ENCODE results near the gene C5orf52.
"Not testable (repeated sequence)": the region's sequence is repeated elsewhere in the genome, so short reads cannot be mapped to it uniquely, and the experiment has no call there.

C5orf52 gene

DNA sequence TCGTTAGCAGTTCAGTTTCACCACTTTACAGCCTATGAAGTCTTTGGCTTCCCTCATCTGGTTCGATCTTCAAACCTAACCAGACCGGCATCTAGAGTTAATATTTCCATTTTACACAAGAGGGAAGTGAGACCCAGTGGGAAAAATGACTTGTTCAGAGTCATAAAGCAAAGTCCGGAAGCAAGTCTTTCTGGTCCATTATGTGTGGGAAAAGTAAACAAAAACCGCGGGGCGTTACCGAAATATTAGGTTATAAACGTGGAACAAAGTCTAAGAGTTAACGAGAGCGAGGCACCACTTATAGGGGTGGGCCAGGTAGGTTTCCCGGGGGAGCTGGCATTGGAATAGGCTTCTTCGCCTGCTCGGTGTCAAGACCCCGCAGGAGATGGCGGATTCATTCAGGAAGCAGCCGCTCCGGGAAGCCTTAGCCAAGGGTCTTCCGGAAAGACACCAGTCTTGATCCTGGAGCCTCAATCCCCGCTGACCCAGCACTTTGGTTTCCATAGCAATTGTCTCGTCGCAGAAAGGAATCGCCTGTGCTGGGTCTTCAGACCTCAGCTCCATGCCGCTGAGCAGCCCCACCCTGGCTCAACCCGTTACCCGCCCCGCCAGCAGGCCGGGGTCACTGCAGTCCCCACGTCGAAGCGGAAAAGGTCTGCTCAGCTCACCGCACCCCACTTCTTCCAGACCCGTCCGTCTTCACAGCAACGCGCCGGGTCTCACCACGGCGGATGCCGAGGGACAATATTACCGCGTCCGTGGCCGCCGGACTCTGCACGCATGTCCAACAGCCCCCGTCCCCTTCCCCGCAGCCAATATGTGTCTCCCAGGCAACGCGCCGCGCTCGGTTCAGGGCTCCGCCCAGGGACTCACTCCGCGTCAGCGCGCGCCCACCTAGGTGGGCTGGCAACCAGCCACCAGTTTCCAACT is at the start of gene C5orf52:
TSS of gene C5orf52 (plus strand) at position 872 of the 930 bp plus-strand sequence. CDS start 82 bp downstream, outside the sequence.
- DNase-seq = no peak

DNA sequence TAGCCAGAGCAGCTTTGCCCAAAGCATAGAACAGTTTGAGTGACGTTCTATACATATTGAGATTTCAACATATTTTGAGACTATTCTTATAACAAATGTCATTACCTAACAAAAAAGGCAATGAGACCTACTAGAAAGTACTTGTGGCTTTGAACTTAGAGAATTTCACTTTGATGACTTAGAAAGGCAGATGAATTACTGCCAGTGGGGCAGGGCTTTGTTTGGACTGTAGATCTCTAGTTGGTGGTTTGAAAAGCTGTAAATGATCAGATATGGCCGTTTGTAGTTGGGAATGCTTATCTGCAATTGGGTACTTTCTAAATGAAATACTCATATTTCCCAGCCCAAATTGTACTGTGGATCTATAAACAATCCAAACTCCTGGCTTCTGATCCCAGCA is 47.2 kb upstream of the C5orf52 start:
- DNase-seq = no peak

DNA sequence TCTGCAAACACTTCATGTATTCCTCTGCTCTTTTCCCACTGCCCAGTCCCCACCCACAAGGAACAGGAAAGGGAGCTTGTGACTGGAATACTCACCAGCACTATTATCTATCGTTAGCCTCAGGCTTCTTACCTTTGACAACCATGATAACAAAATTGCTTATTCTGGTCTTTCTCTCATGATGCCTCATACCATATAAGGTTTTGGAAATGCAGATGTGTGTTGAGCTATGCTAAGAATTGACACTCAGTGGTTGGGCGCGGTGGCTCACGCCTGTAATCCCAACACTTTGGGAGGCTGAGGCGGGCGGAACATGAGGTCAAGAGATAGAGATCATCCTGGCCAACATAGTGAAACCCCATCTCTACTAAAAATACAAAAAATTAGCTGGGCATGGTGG is 44.5 kb upstream of the C5orf52 start:
- DNase-seq = no peak

DNA sequence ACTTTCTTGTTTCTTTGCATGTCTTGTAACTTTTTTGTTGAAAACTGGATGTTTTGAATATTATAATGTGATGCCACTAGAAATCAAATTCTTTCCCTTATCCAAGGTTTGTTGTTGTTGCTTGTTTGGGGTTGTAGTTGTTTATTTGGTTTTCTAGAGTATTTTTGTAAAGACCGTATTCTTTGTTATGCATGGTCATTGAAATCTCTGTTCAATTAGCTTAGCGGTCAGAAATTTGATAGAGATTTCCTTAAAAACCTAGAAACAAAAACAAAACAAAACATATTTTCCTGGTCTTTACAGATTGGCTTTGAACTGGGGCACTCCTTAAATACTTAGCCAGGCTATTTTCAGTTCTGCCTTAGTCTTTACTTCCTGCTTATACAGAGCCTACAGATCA is 41.0 kb upstream of the C5orf52 start:
- DNase-seq = no peak

DNA sequence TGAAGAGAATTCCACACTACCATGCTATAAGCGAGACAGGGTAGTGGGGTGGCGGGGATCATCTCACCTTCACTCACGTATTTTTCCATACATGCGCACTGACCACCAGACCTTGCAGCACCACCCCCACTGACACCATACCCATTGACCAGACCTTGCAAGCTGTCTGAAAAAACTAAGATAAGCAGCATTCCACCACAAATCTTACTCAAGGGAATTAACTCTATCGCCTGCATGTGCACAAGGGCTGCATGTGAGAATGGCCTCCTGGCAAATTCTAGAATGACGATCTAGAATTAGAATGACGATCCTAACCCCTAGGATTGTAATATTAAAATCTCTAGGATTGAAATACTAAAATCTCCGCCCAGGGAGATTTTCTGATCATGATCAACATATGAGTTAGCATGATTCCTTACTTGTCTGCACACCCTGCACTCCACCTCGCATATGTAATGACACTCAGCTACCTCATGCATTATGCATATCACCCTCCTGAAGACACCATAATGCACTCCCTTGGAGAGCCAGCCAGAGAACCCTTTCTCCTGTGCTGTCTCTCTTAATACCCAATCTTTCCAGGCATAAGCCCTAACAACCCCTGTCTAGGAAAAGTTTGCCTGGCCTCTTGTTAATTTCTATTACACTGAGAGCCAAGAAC is 30.8 kb upstream of the C5orf52 start:
- no peak for DNase-seq

GRCh38 chr5:157648275-157648990 is 22.9 kb upstream of the C5orf52 start:
- DNase-seq = no peak

DNA sequence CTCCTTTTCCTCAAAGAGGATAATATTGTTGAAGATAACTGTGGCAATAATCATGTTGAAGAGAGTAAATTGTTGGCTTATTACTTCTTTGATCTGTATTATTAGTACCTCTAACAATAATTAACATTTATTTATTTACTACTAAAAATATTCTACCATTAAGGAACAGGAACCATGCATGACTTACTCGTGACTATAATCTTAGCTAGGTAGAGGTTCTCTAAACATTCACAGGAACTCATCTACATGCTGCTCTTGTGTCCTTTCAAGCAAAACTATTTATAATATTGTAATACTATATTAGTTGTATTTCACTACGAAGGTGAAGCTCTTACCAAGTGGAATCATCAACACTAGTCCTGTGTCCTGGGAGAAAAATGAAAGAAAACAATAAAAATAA is 22.2 kb upstream of the C5orf52 start:
- DNase-seq = no peak

- DNase-seq = no peak
Measured at GRCh38 chr5:157650991-157651611, 20.2 kb upstream of the C5orf52 start.

- no peak for DNase-seq
Measured at GRCh38 chr5:157651623-157652376, 19.5 kb upstream of the C5orf52 start.

GRCh38 chr5:157652377-157652692 is 19.0 kb upstream of the C5orf52 start, which contains the start of gene SOX30:
SOX30 (minus strand) TSS chr5:157652438; CDS start chr5:157652078, 360 bp downstream.
- no peak for DNase-seq

- no peak for DNase-seq
Measured at GRCh38 chr5:157657516-157657915, 13.8 kb upstream of the C5orf52 start.

DNA sequence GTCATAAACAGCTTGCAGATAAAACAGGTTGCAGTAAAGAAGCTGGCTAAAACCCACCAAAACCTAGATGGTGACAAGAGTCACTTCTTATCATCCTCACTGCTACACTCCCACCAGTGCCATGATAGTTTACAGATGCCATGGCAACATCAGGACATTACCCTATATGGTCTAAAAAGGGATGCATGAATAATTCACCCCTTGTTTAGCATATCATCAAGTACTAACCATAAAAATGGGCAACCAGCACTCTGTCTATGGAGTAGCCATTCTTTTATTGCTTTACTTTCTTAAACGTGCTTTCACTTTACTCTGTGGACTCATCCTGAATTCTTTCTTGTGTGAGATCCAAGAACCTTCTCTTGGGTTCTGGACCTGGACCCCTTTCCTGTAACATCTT is 12.4 kb upstream of the C5orf52 start:
- DNase-seq = no peak

DNA sequence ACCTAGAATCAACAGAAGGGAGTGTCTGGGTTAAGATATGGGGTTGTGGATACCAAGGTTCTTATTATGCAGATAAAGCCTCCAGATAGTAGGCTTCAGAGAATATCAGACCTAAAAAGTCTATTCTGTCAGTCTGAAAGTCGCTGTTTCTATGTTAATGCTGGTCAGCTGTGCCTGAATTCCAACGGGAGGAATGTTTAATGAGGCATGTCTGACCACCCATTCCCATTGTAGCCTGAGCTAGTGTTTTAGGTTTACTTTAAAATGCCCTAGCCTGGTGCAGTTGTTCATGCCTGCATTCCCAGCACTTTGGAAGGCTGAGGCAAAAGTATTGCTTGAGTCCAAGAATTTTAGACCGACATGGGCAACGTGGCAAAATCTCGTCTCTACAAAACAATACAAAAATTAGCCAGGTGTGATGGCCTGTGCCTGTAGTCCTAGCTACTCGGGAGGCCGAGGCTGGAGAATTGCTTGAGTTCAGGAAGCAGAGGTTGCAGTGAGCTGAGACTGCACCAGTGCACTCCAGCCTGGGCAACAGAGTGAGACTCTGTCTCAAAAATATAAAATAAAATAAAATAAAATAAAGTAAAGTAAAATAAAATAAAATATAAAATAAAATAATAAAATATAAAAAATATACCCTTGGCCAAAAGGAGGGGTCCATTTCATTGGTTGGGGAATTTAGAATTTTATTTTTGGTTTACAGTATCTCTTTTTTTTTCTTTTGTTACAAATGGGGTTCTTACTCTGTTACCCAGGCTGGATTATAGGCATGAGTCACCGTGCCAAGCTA is 11.3 kb upstream of the C5orf52 start:
- DNase-seq = no peak

DNA sequence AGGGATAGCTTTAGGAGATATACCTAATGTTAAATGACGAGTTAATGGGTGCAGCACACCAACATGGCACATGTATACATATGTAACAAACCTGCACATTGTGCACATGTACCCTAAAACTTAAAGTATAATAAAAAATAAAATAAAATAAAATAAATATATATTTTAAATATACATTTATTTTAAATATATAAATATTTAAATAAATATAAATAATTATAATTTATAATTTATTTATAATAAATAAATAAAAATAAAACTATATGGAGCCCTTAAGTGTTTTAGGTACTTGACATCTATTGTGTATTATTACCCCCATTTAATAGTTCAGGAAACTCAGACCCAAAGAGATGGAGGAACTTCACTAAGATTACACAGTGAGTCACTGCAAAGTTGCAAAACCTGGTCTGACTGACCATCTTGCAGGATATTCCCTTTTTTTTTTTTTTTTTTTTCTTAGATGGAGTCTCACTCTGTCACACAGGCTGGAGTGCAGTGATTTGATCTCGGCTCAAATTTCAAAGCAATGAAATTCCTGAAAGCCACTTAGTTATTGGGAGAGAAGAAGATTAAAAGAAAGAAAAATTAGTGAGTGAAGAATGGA is 5.8 kb upstream of the C5orf52 start:
- DNase-seq = no peak

GRCh38 chr5:157668356-157668755 is 3.0 kb upstream of the C5orf52 start:
- no peak for DNase-seq

GRCh38 chr5:157669701-157670097 is 1.6 kb upstream of the C5orf52 start:
- no peak for DNase-seq

- no peak for DNase-seq
Measured at GRCh38 chr5:157671592-157672330, 428 bp downstream of the C5orf52 start.

GRCh38 chr5:157672976-157673375 is 1.6 kb downstream of the C5orf52 start:
- DNase-seq = no peak

- not testable (repeated sequence) for DNase-seq
Measured at GRCh38 chr5:157674351-157674750, 3.0 kb downstream of the C5orf52 start.

GRCh38 chr5:157677931-157678330 is 6.6 kb downstream of the C5orf52 start:
- no peak for DNase-seq
